GM18861 (cell line): ENCODE results near the gene BORCS8.
"Not testable (repeated sequence)": the region's sequence is repeated elsewhere in the genome, so short reads cannot be mapped to it uniquely, and the experiment has no call there.

Experiments used
- ATAC-seq: cut with Tn5 transposase; IDR thresholded peaks from one replicate; pipeline ENCODE4 v1.9.1; 2021; ENCODE audit not compliant: unreplicated experiment

BORCS8 gene

GRCh38 chr19:19192078-19192882 lies at the start of gene BORCS8, which contains the start of gene RFXANK:
Gene BORCS8, minus strand, starts transcription at chr19:19192152. Its CDS starts 35 bp downstream, at chr19:19192117.
Gene RFXANK, plus strand, starts transcription at chr19:19192258. Its CDS starts 1,689 bp downstream, at chr19:19193947.
- peak; percentile 83 for ATAC-seq

GRCh38 chr19:19240476-19240875 lies 48.5 kb upstream of the BORCS8 start:
- no peak for ATAC-seq

GRCh38 chr19:19239675-19240074 lies 47.7 kb upstream of the BORCS8 start:
- no peak for ATAC-seq

GRCh38 chr19:19238126-19238894 lies 46.4 kb upstream of the BORCS8 start:
- no peak for ATAC-seq

GRCh38 chr19:19236173-19236572 lies 44.2 kb upstream of the BORCS8 start:
- ATAC-seq = no peak

GRCh38 chr19:19234220-19234816 lies 42.4 kb upstream of the BORCS8 start:
- no peak for ATAC-seq

- no peak for ATAC-seq
Observed at GRCh38 chr19:19232261-19232721, 40.3 kb upstream of the BORCS8 start.

- ATAC-seq = no peak
Observed at GRCh38 chr19:19230999-19231398, 39.0 kb upstream of the BORCS8 start.

GRCh38 chr19:19229701-19230100 lies 37.7 kb upstream of the BORCS8 start:
- ATAC-seq = no peak

- ATAC-seq = no peak
Observed at GRCh38 chr19:19227217-19227616, 35.3 kb upstream of the BORCS8 start.

GRCh38 chr19:19226663-19227062 lies 34.7 kb upstream of the BORCS8 start:
- no peak for ATAC-seq

- ATAC-seq = no peak
Observed at GRCh38 chr19:19226204-19226603, 34.3 kb upstream of the BORCS8 start.

- ATAC-seq = no peak
Observed at GRCh38 chr19:19224852-19225494, 33.0 kb upstream of the BORCS8 start.

GRCh38 chr19:19224150-19224851 lies 32.3 kb upstream of the BORCS8 start:
- no peak for ATAC-seq

- ATAC-seq = no peak
Observed at GRCh38 chr19:19223636-19224035, 31.7 kb upstream of the BORCS8 start.

- ATAC-seq = no peak
Observed at GRCh38 chr19:19223060-19223459, 31.1 kb upstream of the BORCS8 start.

GRCh38 chr19:19221000-19221399 lies 29.0 kb upstream of the BORCS8 start:
- ATAC-seq = not testable (repeated sequence)

- ATAC-seq = no peak
Observed at GRCh38 chr19:19218911-19219310, 27.0 kb upstream of the BORCS8 start.

- ATAC-seq = no peak
Observed at GRCh38 chr19:19217099-19217498, 25.1 kb upstream of the BORCS8 start.

- no peak for ATAC-seq
Observed at GRCh38 chr19:19215792-19216191, 23.8 kb upstream of the BORCS8 start.
